HG03135 (cell line): ENCODE measurements around the gene PTPRM.

Source experiments
- ATAC-seq: cut with Tn5 transposase; IDR thresholded peaks from one replicate; pipeline ENCODE4 v1.9.1; 2021; ENCODE audit warnings: mild to moderate bottlenecking, moderate library complexity; ENCODE audit not compliant: unreplicated experiment

Gene PTPRM

DNA sequence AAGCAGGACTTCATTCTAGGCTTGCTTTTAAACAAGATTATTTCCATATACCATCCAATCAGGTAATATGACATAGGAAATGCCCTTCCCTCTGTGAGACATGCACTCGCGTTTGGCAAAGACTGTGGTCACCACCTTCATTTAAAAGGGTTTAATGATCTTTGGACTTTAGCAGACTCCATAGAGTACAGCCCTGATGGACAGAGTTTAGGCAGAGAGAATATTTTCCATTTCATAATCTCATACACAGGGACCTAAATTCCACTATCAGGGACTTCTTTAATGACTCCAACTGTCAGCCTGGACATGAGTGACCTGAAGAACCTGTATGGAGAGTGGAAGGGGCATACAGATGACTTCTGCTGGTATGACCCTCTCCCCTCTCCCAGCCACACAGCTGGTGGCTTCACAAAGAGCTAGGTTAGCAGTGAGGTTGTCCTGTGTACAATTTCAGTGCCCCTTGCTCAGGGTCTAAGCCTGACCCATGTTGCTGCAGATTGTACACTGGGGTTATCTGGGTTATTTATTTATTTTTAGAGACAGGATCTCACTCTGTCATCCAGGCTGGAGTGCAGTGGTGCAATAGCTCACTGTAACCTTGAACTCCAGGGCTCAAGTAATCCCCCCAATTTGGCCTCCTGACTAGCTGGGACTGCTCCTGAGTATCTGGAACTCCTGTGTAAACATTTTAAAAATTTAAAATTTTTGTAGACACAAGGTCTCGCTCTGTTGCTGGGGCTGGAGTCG lies 59.2 kb downstream of the PTPRM start:
- ATAC-seq: no peak

DNA sequence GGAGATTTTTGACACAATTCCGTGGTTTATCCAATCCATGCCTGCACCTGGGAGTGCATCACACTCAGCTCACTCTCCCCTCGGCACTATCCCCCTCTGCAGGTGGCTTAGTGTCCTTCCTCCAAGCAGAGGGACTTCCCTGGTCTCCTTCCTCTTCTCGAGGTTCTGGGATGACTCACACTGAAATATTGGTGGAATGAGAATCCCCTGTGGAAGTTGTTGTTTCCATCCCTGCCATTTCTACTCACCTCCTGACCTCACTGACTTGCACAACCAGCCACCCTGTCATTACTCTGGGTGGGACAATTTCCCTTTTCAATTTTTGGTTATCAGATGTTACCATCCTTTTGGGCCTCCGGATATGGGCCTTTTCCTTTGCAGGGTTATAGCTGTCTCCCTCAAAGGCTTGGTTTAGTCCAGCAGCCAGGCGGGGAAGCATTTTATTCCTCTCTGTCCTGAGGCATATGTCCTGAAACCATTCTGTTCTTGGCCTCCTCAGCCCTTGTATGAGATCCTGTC lies 59.9 kb downstream of the PTPRM start:
- ATAC-seq: no peak

GRCh38 chr18:7629416-7629815 lies 62.3 kb downstream of the PTPRM start:
- no peak for ATAC-seq

GRCh38 chr18:7630731-7631442 lies 63.8 kb downstream of the PTPRM start:
- ATAC-seq: no peak

DNA sequence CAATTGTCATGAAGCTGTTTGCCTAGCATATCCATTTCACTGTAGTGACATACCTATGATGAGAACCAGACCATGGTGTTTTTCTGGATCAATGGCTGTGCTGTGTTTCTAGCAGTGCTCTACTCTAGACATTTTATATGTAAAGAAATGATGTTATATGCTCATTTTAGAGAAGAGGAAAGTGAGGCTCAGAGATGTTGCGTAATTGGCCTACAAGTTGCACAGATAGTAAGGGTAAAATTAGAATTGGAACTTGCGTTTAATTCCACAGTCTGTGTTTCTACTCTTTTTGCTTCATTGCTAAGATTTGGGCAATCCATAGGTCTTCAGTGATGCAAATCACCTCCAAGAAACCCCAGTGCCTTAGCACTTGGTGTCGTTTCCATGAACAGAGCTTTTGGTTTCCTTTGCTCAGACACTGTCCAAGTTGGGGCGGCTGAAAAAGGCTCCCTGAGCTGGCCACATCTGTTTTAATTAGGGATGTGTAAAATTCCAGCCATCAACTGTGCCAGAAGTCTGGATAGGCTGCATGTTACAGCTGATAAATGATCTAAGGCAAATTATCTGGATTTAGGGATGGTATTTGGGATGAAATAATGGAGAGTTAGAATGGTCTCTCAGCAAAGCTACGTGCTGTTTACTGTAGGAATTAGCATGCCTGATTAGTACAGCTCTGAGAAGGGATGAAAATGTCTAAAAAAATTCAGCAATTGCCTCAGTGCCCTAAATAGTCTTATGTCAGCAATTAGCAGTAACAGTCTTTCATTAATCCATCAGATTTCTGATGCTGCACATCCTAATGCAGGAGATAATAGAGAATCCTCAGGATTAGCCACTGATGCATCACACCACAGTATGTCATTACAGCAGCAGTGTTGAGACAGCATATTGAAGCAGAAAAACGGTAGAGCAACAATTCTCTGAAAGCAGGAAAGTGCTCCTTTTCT lies 65.3 kb downstream of the PTPRM start:
- ATAC-seq: no peak

DNA sequence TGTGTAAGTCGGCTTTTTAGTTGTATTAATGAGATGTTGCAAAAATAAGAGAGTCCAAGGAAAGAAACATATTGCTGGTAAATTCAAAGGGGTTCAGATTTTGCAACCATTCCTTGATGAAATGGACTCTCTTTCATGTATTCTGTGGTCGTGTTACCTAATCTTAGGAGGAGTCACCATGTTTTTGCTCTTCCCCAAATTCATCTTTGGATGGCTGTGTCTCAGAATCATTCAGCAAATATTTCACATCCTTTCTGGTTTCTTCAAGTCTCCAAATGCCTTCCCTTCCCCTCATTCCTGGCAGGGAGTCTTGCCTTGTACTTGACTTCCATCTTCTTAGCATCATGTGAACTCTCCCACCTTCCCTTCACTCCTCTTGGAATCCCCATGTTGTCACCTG lies 66.1 kb downstream of the PTPRM start:
- ATAC-seq: no peak

DNA sequence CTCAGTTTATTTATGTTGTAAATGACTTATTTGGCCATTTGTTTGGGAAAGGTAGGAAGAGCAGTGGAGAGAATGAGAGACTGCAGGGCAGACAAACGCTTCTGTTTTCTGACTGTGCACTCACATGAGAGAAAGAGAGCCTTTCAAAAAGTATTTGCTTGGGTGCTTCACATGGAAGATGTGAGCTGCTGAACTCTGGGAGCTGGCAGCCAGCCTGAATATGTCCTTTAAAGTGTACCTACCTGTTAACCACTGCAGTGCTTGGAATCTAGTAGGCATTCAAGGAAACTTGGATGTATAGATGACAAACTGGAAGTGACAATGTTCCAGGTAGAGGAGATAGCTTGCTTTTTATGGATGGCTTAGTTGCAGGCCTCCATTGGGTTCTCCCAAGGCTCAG lies 68.8 kb downstream of the PTPRM start:
- ATAC-seq: no peak

DNA sequence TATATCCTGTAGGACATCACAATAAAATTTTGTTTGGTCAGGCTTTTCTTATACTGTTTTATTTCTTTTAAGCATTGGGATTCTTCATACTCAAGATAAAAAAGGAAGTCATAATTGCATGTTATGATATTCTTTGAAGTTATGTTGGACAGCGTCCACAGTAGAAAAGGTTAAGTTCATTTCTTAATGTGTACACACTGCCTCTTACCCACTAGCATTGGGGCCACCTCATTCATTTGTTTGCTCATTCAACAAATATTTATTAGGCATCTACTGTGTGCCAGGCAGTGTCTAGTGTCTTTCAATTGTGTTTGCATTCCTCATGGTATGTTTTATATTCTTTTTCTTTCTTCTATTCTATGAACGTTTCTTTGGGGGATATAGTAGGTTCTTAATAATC lies 70.2 kb downstream of the PTPRM start:
- ATAC-seq: no peak

GRCh38 chr18:7638321-7638720 lies 71.2 kb downstream of the PTPRM start:
- no peak for ATAC-seq

DNA sequence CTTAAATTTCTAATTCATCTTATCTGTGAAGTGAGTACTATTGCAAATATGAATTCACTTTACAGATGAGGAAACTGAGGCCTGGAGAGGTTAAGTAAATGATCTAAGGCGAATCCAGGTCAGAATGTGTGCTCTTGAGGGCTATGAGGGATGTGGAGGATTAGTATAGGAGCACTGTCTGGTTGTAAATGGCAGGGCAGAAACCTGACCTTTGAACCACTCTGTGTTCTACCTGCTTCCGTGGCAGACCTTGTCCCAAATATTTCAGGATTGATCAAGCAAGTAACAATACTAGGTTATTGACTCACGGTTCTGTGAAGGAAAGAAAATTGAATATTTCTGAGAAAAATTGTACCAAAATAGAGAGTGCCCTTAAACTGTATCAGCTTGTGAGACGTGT lies 74.7 kb downstream of the PTPRM start:
- ATAC-seq: no peak

- no peak for ATAC-seq
Measured at GRCh38 chr18:7642331-7642890, 75.3 kb downstream of the PTPRM start.

GRCh38 chr18:7645756-7646155 lies 78.6 kb downstream of the PTPRM start:
- no peak for ATAC-seq

- no peak for ATAC-seq
Measured at GRCh38 chr18:7646174-7646886, 79.2 kb downstream of the PTPRM start.

GRCh38 chr18:7647500-7647899 lies 80.4 kb downstream of the PTPRM start:
- no peak for ATAC-seq

DNA sequence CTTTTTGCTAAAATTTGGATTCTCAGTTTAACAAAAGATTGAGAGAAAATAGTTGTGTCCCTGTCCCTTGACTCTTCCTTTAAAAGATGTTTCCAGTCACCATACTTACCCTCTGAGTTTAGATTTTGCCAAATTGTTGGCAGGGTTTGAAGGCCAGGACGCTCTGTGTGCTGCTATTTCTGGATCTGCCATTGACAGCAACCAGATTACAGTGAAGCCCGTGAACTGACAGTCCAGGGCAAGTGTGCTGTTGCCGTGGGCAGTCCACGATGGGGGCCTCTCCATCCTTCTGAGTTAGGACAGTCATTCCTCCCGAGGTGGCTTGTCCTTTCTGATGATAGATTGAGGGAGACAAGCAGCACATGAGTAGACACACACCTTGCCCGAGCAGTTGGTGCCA lies 89.9 kb downstream of the PTPRM start:
- ATAC-seq: no peak

DNA sequence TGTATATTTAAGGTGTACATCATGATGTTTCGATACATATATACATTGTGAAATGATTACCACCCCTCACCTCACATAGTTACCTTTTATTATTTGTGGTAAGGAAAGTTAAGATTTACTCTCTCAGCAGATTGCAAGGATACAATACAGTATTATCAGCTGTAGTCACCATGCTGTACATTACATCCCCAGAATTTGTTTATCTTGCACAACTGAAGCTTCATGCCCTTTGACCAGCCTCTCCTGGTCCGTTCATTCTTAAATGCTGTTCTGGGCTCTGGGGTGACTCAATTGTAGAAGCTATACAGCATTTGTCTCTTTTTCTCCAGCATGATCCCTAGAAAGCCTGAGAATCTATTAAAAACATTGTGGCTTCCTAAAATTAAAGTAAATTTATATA lies 90.8 kb downstream of the PTPRM start:
- ATAC-seq: no peak

DNA sequence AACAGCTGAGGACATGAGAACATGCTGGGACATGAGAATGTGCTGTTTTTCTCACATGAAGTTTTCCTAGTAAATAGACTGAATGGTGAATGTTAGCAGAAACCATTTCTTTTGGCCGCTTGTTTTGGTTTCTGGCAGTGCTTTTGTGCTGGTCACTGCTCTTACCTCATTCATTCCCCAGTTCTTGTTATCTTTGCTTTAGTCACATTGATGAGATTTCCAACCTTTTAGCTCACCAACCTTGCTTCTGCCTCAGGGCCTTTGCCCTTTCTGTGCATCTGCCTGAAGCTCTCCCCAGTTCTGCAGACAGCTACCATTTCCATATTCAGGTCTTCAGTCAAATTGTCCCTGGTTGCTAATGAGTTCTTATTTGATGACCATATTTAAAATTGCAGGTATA lies 91.6 kb downstream of the PTPRM start:
- no peak for ATAC-seq

DNA sequence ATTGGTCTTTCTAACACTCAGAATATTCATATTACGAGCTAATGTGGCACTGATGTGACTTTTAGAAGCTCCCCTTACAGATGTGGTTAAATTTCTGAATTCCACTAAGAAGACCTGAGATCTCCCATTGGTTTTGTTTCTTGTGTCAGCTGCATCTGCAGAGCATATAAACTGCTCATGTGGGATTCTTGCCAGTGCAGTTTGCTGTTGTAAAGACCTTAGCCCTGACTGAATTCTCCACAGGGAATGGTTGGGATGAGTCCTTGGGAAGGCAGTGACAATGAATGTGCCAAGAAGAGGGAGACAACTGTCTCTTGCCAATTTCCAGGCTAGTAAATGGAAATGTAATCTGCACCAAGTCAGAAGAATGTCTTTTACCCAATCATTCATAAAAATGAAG lies 94.1 kb downstream of the PTPRM start:
- ATAC-seq: no peak

- no peak for ATAC-seq
Measured at GRCh38 chr18:7662866-7663265, 95.8 kb downstream of the PTPRM start.
